Mesenchymal stem cell (in vitro differentiated cells and primary cell): ENCODE data around the gene CAMK1D.
"Not testable (repeated sequence)": the region's sequence is repeated elsewhere in the genome, so short reads cannot be mapped to it uniquely, and the experiment has no call there.

Experiments
- DNase-seq: peaks from one replicate; pipeline ENCODE4 v3.0.0-alpha.2; 2013
- H2AFZ ChIP-seq: one replicate; pipeline ENCODE4 v1.6.1; 2013; ENCODE audit warnings: low read depth, mild to moderate bottlenecking, control low read depth, inconsistent platforms, low read length, moderate library complexity
- H2AK5ac ChIP-seq: 2 replicates; pipeline ENCODE4 v1.6.1; 2013; ENCODE audit warnings: low read length, moderate library complexity, mild to moderate bottlenecking, inconsistent platforms; ENCODE audit not compliant: severe bottlenecking
- H2BK120ac ChIP-seq: one replicate; pipeline ENCODE4 v1.6.1; 2013; ENCODE audit warnings: low read depth, mild to moderate bottlenecking, inconsistent platforms, low read length, moderate library complexity
- H2BK12ac ChIP-seq, 2 experiments: one replicate each; pipeline ENCODE4 v1.6.1; 2013; ENCODE audit warnings: inconsistent platforms in 2 of 2, low read length in 2 of 2, mild to moderate bottlenecking in 2 of 2, moderate library complexity in 2 of 2, control low read depth in 1 of 2
- H2BK15ac ChIP-seq: one replicate; pipeline ENCODE4 v1.6.1; 2013; ENCODE audit warnings: mild to moderate bottlenecking, low read depth, inconsistent platforms; ENCODE audit not compliant: poor library complexity, severe bottlenecking
- H2BK5ac ChIP-seq: 2 replicates; pipeline ENCODE4 v1.6.1; 2013; ENCODE audit warnings: low read depth, mild to moderate bottlenecking, low read length, control low read depth, inconsistent platforms; ENCODE audit not compliant: poor library complexity, severe bottlenecking
- H3K14ac ChIP-seq, 2 experiments: one replicate each; pipeline ENCODE4 v1.6.1; 2013; ENCODE audit warnings: inconsistent platforms in 2 of 2, low read length in 2 of 2, control low read depth in 1 of 2, mild to moderate bottlenecking in 1 of 2, moderate library complexity in 1 of 2
- H3K18ac ChIP-seq, 2 experiments: one replicate each; pipeline ENCODE4 v1.6.1; 2013; ENCODE audit warnings: inconsistent platforms in 2 of 2, low read length in 2 of 2, control low read depth in 1 of 2, low read depth in 1 of 2, mild to moderate bottlenecking in 1 of 2
- H3K23ac ChIP-seq, 2 experiments: one replicate each; pipeline ENCODE4 v1.6.1; 2013; ENCODE audit warnings: inconsistent platforms in 2 of 2, low read length in 2 of 2, mild to moderate bottlenecking in 2 of 2, moderate library complexity in 2 of 2, control low read depth in 1 of 2
- H3K27ac ChIP-seq: 2 replicates; pipeline ENCODE4 v1.5.1; 2013; ENCODE audit warnings: mild to moderate bottlenecking, moderate library complexity, low read length, control low read depth, inconsistent platforms; ENCODE audit not compliant: poor library complexity, severe bottlenecking
- H3K27me3 ChIP-seq, 2 experiments: 2 replicates each; pipeline versions ENCODE4 v1.6.1 to v1.7.0; 2013; ENCODE audit warnings: low read length in 2 of 2, mild to moderate bottlenecking in 2 of 2, moderate library complexity in 2 of 2, control low read depth in 1 of 2, inconsistent platforms in 1 of 2; ENCODE audit not compliant: control insufficient read depth in 1 of 2, insufficient read depth in 1 of 2
- H3K36me3 ChIP-seq, 2 experiments: 2 replicates each; pipeline versions ENCODE4 v1.6.1 to v1.7.0; 2013; ENCODE audit warnings: low read length in 2 of 2, control low read depth in 1 of 2, inconsistent platforms in 1 of 2, low read depth in 1 of 2, mild to moderate bottlenecking in 1 of 2; ENCODE audit not compliant: insufficient read depth in 2 of 2, control insufficient read depth in 1 of 2
- H3K4ac ChIP-seq, 2 experiments: one replicate each; pipeline ENCODE4 v1.6.1; 2013; ENCODE audit warnings: inconsistent platforms in 2 of 2, low read length in 2 of 2, mild to moderate bottlenecking in 2 of 2, moderate library complexity in 2 of 2, control low read depth in 1 of 2, low read depth in 1 of 2
- H3K4me1 ChIP-seq: 2 replicates; pipeline ENCODE4 v1.6.1; 2013; ENCODE audit warnings: low read depth, low read length, control low read depth; ENCODE audit not compliant: control insufficient read depth, insufficient read depth
- H3K4me2 ChIP-seq: 2 replicates; pipeline ENCODE4 v1.6.1; 2013; ENCODE audit warnings: low read length, mild to moderate bottlenecking, inconsistent platforms; ENCODE audit not compliant: poor library complexity, severe bottlenecking
- H3K4me3 ChIP-seq, 2 experiments: 2 replicates each; pipeline versions ENCODE4 v1.5.1 to v1.7.0; 2013; ENCODE audit warnings: low read length in 2 of 2, mild to moderate bottlenecking in 2 of 2, control low read depth in 1 of 2, low read depth in 1 of 2; ENCODE audit not compliant: insufficient read depth in 1 of 2
- H3K79me1 ChIP-seq: replicated peaks from 2 replicates; pipeline ENCODE4 v1.6.1; 2013; ENCODE audit warnings: mild to moderate bottlenecking, control low read depth, low read length, inconsistent platforms; ENCODE audit not compliant: poor library complexity, severe bottlenecking
- H3K9ac ChIP-seq: 2 replicates; pipeline ENCODE4 v1.7.0; 2013; ENCODE audit warnings: mild to moderate bottlenecking, low read length, moderate library complexity
- H3K9me3 ChIP-seq: 2 replicates; pipeline ENCODE4 v1.7.0; 2013; ENCODE audit warnings: mild to moderate bottlenecking, low read length; ENCODE audit not compliant: control insufficient read depth
- H4K8ac ChIP-seq: one replicate; pipeline ENCODE4 v1.6.1; 2013; ENCODE audit warnings: inconsistent platforms, mild to moderate bottlenecking, low read length, moderate library complexity
- H4K91ac ChIP-seq: one replicate; pipeline ENCODE4 v1.6.1; 2013; ENCODE audit warnings: mild to moderate bottlenecking, low read length, inconsistent platforms
- WGBS: methylation state at CpG from one replicate; pipeline ENCODE4 v1.1.7; 2013; ENCODE audit warnings: mixed read lengths; 5-methylcytosine and 5-hydroxymethylcytosine counted together

The CAMK1D gene

DNA sequence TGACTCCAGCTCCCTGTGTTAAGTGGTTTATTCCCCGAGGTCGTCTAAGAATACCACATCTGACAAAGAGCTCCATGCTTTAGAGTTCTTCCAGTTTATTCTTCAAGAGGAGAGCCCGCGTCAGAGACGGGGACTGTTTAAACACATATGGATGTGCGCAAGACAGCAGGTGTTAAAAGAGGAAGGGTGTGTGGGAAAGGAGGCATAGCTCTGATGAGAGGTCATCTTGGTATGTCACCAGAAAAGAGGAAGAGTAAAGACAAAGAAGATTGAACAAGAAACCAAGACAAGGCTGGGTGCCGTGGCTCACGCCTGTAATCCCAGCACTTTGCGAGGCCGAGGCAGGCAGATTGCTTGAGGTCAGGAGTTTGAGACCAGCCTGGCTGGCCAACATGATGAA is 393.4 kb downstream of the CAMK1D start:
- Histone ChIP-seq H3K27ac (no peak overlapping the region), H2AFZ (no peak overlapping the region), H2BK12ac (no peak overlapping the region), H3K23ac (no peak overlapping the region), H3K14ac (no peak overlapping the region), H4K91ac (no peak overlapping the region), H3K79me1 (peaks cover 25% of the 10 kb centered on the region), H2AK5ac (no peak overlapping the region), H3K27me3 (no peaks in the 10 kb centered on the region), H2BK5ac (no peak overlapping the region), H3K4me1 (peaks cover 2% of the 10 kb centered on the region), H3K4ac (no peak overlapping the region), H3K4me2 (no peak overlapping the region), H2BK15ac (no peak overlapping the region), H4K8ac (no peak overlapping the region), H3K4me3 (no peak overlapping the region), H3K18ac (no peak overlapping the region), H3K9me3 (no peaks in the 10 kb centered on the region), H3K9ac (no peak overlapping the region), H2BK120ac (no peak overlapping the region), H3K36me3 (no peaks in the 10 kb centered on the region)
- 87% methylated on average over 10 of the region's 10 CpGs for WGBS
- DNase-seq = no peak

- not testable (repeated sequence) for H2BK120ac ChIP-seq, H2BK15ac ChIP-seq, H3K27me3 ChIP-seq, H3K4ac ChIP-seq, H3K9me3 ChIP-seq, H3K14ac ChIP-seq, H3K4me3 ChIP-seq, H2AK5ac ChIP-seq, H4K8ac ChIP-seq, H3K18ac ChIP-seq, H3K9ac ChIP-seq, H3K36me3 ChIP-seq, H2AFZ ChIP-seq, H2BK12ac ChIP-seq, H4K91ac ChIP-seq, H2BK5ac ChIP-seq, DNase-seq, H3K27ac ChIP-seq, H3K23ac ChIP-seq, H3K4me1 ChIP-seq, H3K4me2 ChIP-seq
- WGBS = 89% methylated on average over 3 of the region's 3 CpGs
- H3K79me1 ChIP-seq = peaks cover 28% of the 10 kb centered on the region
Observed at GRCh38 chr10:12743466-12743865, 394.1 kb downstream of the CAMK1D start.

- Histone ChIP-seq H3K14ac (no peak overlapping the region), H3K4me2 (no peak overlapping the region), H3K4ac (no peak overlapping the region), H3K4me3 (no peak overlapping the region), H4K8ac (no peak overlapping the region), H2AFZ (no peak overlapping the region), H2AK5ac (no peak overlapping the region), H3K23ac (no peak overlapping the region), H2BK5ac (no peak overlapping the region), H3K9me3 (no peaks in the 10 kb centered on the region), H3K36me3 (no peaks in the 10 kb centered on the region), H3K79me1 (peaks cover 29% of the 10 kb centered on the region), H3K4me1 (peaks cover 4% of the 10 kb centered on the region), H3K18ac (no peak overlapping the region), H2BK15ac (no peak overlapping the region), H2BK120ac (no peak overlapping the region), H3K27me3 (no peaks in the 10 kb centered on the region), H3K9ac (no peak overlapping the region), H4K91ac (no peak overlapping the region), H3K27ac (no peak overlapping the region), H2BK12ac (no peak overlapping the region)
- WGBS = no CpG with 5 or more reads among the region's 4 CpGs
- DNase-seq = no peak
Observed at GRCh38 chr10:12743941-12744340, 394.6 kb downstream of the CAMK1D start.

GRCh38 chr10:12748186-12748585 is 398.8 kb downstream of the CAMK1D start:
- H3K27ac ChIP-seq = no peak overlapping the region
- H3K27me3 ChIP-seq = no peaks in the 10 kb centered on the region
- H2AFZ ChIP-seq = no peak overlapping the region
- H3K36me3 ChIP-seq = no peaks in the 10 kb centered on the region
- no peak overlapping the region for H4K91ac ChIP-seq
- H2BK15ac ChIP-seq = no peak overlapping the region
- no peak overlapping the region for H3K4me3 ChIP-seq
- peaks cover 46% of the 10 kb centered on the region for H3K79me1 ChIP-seq
- H2BK12ac ChIP-seq = no peak overlapping the region
- no peak overlapping the region for H2BK5ac ChIP-seq
- no peak overlapping the region for H3K18ac ChIP-seq
- no peak overlapping the region for H2BK120ac ChIP-seq
- H3K4ac ChIP-seq = no peak overlapping the region
- no peaks in the 10 kb centered on the region for H3K9me3 ChIP-seq
- no peak overlapping the region for H3K9ac ChIP-seq
- no peak for DNase-seq
- 79% methylated on average over 4 of the region's 4 CpGs for WGBS
- no peak overlapping the region for H3K23ac ChIP-seq
- H4K8ac ChIP-seq = no peak overlapping the region
- peaks cover 4% of the 10 kb centered on the region for H3K4me1 ChIP-seq
- H2AK5ac ChIP-seq = no peak overlapping the region
- no peak overlapping the region for H3K14ac ChIP-seq
- H3K4me2 ChIP-seq = no peak overlapping the region
